Measurements from ENCODE around the gene TSGA10.

The TSGA10 gene

DNA sequence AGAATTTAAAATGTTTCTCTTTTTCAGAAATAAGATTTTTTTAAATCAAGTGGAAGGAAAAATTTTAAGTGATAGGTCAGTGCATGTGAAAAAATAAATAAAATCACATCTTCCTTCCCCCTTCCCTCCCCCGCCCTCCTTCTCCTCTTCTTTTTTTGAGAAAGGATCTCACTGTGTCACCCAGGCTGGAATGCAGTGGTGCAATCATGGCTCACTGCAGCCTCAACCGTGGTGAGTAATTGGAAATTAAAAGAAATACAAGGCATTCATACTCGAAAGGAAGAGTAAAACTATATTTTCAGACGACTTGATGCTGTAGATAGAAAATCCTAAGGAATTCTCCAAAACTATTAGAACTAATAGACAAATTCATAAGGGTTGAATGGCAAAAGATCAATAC lies 201.8 kb downstream of the TSGA10 start:
- no peak overlapping the region for H3K27ac ChIP-seq (ENCODE audit: extremely low read depth, low read depth, low read length)
- CTCF ChIA-PET, result no interaction called here
- H3K9me3 ChIP-seq (ENCODE audit: control insufficient read depth, insufficient read depth, low read depth, low read length), result no peaks in the 10 kb centered on the region
- no peaks in the 10 kb centered on the region for H3K36me3 ChIP-seq (ENCODE audit: control insufficient read depth in 2 of 2, insufficient read depth in 1 of 2, low read length in 2 of 2)
- no peak overlapping the region for H3K4me3 ChIP-seq (ENCODE audit: low read depth, low read length)
- TF ChIP-seq ZSCAN30 (tag by site-specific recombination; IDR thresholded peaks at IDR 0.05) (no peak), ZNF416 (tag by site-specific recombination; IDR thresholded peaks at IDR 0.05) (no peak), FEZF1 (tag by site-specific recombination; IDR thresholded peaks at IDR 0.05) (no peak), GLI2 (tag by site-specific recombination; IDR thresholded peaks at IDR 0.05; ENCODE audit: borderline replicate concordance, low read depth) (no peak), ZNF248 (tag by site-specific recombination; IDR thresholded peaks at IDR 0.05) (no peak), ZNF585B (tag by site-specific recombination; IDR thresholded peaks at IDR 0.05) (no peak), ZFP41 (tag by site-specific recombination; IDR thresholded peaks at IDR 0.05; ENCODE audit: borderline replicate concordance) (no peak), SCRT1 (tag by site-specific recombination; IDR thresholded peaks at IDR 0.05; ENCODE audit: borderline replicate concordance) (no peak), HOXD13 (CRISPR knock-in tag; IDR thresholded peaks at IDR 0.05; ENCODE audit: borderline replicate concordance) (no peak), KLF10 (tag by site-specific recombination; IDR thresholded peaks at IDR 0.05) (no peak), ZNF600 (tag by site-specific recombination; IDR thresholded peaks at IDR 0.05) (no peak), ZFHX2 (tag by site-specific recombination; conservative IDR thresholded peaks at IDR 0.05) (no peak), KLF8 (tag by site-specific recombination; IDR thresholded peaks at IDR 0.05) (no peak), ZNF274 (IDR thresholded peaks at IDR 0.05; ENCODE audit: low read length) (no peak), ZNF274 (tag by site-specific recombination; IDR thresholded peaks at IDR 0.05; ENCODE audit: borderline replicate concordance) (no peak)
- TF ChIP-seq, protein P1, sequence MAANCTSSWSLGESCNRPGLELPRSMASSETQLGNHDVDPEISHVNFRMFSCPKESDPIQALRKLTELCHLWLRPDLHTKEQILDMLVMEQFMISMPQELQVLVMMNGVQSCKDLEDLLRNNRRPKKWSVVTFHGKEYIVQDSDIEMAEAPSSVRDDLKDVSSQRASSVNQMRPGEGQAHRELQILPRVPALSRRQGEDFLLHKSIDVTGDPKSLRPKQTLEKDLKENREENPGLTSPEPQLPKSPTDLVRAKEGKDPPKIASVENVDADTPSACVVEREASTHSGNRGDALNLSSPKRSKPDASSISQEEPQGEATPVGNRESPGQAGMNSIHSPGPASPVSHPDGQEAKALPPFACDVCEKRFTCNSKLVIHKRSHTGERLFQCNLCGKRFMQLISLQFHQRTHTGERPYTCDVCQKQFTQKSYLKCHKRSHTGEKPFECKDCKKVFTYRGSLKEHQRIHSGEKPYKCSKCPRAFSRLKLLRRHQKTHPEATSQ (tag by site-specific recombination; IDR thresholded peaks at IDR 0.05), result no peak
- TF ChIP-seq, protein P2, sequence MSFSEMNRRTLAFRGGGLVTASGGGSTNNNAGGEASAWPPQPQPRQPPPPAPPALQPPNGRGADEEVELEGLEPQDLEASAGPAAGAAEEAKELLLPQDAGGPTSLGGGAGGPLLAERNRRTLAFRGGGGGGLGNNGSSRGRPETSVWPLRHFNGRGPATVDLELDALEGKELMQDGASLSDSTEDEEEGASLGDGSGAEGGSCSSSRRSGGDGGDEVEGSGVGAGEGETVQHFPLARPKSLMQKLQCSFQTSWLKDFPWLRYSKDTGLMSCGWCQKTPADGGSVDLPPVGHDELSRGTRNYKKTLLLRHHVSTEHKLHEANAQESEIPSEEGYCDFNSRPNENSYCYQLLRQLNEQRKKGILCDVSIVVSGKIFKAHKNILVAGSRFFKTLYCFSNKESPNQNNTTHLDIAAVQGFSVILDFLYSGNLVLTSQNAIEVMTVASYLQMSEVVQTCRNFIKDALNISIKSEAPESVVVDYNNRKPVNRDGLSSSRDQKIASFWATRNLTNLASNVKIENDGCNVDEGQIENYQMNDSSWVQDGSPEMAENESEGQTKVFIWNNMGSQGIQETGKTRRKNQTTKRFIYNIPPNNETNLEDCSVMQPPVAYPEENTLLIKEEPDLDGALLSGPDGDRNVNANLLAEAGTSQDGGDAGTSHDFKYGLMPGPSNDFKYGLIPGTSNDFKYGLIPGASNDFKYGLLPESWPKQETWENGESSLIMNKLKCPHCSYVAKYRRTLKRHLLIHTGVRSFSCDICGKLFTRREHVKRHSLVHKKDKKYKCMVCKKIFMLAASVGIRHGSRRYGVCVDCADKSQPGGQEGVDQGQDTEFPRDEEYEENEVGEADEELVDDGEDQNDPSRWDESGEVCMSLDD (tag by site-specific recombination; IDR thresholded peaks at IDR 0.05), result no peak
- TF ChIP-seq, protein P3, sequence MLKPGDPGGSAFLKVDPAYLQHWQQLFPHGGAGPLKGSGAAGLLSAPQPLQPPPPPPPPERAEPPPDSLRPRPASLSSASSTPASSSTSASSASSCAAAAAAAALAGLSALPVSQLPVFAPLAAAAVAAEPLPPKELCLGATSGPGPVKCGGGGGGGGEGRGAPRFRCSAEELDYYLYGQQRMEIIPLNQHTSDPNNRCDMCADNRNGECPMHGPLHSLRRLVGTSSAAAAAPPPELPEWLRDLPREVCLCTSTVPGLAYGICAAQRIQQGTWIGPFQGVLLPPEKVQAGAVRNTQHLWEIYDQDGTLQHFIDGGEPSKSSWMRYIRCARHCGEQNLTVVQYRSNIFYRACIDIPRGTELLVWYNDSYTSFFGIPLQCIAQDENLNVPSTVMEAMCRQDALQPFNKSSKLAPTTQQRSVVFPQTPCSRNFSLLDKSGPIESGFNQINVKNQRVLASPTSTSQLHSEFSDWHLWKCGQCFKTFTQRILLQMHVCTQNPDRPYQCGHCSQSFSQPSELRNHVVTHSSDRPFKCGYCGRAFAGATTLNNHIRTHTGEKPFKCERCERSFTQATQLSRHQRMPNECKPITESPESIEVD (tag by site-specific recombination; IDR thresholded peaks at IDR 0.05), result no peak
- 0 out of 2 replicates have a peak, but pooled peaks cover 2% of the 10 kb centered on the region for H3K4me1 ChIP-seq (ENCODE audit: control insufficient read depth, insufficient read depth, low read length)
- POLR2A ChIA-PET, result no interaction called here

DNA sequence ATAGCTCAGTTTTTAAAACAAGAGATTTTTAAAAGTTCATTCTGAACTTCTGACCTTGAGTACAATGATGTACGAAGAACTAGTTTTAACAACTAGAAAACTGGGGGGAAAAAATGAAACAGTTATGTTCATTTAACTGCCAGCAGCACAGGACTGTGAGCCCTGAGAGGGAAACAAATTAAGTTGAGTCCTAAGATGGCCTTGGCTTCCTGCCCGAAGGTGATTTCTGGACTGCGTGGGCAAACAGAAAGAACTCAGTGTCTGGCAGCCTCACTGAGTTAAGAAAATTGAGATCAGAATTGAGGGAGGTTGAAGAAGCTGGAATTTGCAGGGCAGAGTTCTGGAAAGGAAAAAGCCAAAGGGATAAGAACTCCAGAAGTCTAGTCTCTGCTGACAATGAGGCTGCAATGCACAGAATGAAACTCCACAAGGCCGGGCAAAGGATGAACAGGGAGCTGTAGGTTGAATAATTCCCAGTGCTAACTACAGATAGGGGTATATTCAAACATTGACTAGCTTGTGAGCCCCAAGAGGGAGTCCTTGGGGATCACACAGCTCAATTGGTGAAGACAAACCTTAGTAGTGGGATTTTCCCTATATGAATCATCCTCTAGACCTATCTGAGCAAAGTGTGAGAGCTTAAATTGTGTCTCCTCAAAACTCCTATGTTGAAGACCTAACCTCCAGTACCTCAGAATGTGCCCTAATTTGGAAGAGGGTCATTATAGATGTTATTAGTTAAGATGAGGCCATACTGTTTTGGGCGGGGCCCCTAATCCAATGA lies 205.6 kb downstream of the TSGA10 start:
- Histone ChIP-seq H3K36me3 (ENCODE audit: control insufficient read depth in 2 of 2, insufficient read depth in 1 of 2, low read length in 2 of 2) (no peaks in the 10 kb centered on the region), H3K9me3 (ENCODE audit: control insufficient read depth, insufficient read depth, low read depth, low read length) (no peaks in the 10 kb centered on the region), H3K4me3 (ENCODE audit: low read depth, low read length) (no peak overlapping the region), H3K27ac (ENCODE audit: extremely low read depth, low read depth, low read length) (no peak overlapping the region), H3K4me1 (ENCODE audit: control insufficient read depth, insufficient read depth, low read length) (0 out of 2 replicates have a peak, but pooled peaks cover 2% of the 10 kb centered on the region)
- ChIA-PET POLR2A (interaction anchor here (0.6 to 0.7 kb wide), 2 partner anchors 556 to 1194 kb away, joined by 3 to 7 read pairs; no protein-coding TSS in a partner anchor), CTCF (interaction anchor here (0.5 to 1.7 kb wide), 3 partner anchors 24 to 1372 kb away, joined by 3 to 5 read pairs (median 3); no protein-coding TSS in a partner anchor)
- TF ChIP-seq ZNF571 (tag by site-specific recombination; IDR thresholded peaks at IDR 0.05) (no peak), ZEB2 (tag by site-specific recombination; IDR thresholded peaks at IDR 0.05) (no peak), ZNF48 (tag by site-specific recombination; IDR thresholded peaks at IDR 0.05) (no peak), ZNF555 (tag by site-specific recombination; conservative IDR thresholded peaks at IDR 0.05) (no peak), ZNF211 (tag by site-specific recombination; IDR thresholded peaks at IDR 0.05; ENCODE audit: low read depth) (no peak), ZNF354C (tag by site-specific recombination; IDR thresholded peaks at IDR 0.05; ENCODE audit: borderline replicate concordance, low read depth) (no peak), ZNF660 (tag by site-specific recombination; IDR thresholded peaks at IDR 0.05) (no peak), MEIS1 (CRISPR knock-in tag; IDR thresholded peaks at IDR 0.05; ENCODE audit: borderline replicate concordance) (no peak)
- TF ChIP-seq, protein P4, sequence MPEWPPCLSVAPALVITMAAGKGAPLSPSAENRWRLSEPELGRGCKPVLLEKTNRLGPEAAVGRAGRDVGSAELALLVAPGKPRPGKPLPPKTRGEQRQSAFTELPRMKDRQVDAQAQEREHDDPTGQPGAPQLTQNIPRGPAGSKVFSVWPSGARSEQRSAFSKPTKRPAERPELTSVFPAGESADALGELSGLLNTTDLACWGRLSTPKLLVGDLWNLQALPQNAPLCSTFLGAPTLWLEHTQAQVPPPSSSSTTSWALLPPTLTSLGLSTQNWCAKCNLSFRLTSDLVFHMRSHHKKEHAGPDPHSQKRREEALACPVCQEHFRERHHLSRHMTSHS (tag by site-specific recombination; IDR thresholded peaks at IDR 0.05), result no peak
